MM.1S (cell line): Measurements from ENCODE around the gene SLCO3A1.

ENCODE experiments used
- CTCF ChIP-seq: fragments of 300-600 bp; sonication (generic); IDR thresholded peaks from 2 replicates; pipeline ENCODE4 v1.5.1; 2016; ENCODE audit warnings: antibody characterized with exemption, low read length, mixed read lengths
- EZH2 ChIP-seq: fragments of 300-600 bp; sonication (generic); optimal IDR thresholded peaks from 2 replicates; pipeline ENCODE3; 2017; ENCODE audit warnings: low read depth, mild to moderate bottlenecking, antibody characterized with exemption, low read length, mixed read lengths

- no peak for TF ChIP-seq CTCF
- TF ChIP-seq EZH2, result no peak
Measured at GRCh38 chr15:91954292-91954691, 100.8 kb downstream of the SLCO3A1 start.
